LNCAP (cell line): ENCODE data around the gene KRTAP21-2.

ENCODE experiments used
- TF ChIP-seq, protein P1 (sequence below): fragments of 450-650 bp; IDR thresholded peaks from 2 replicates; pipeline ENCODE4 v1.5.1; 2017; ENCODE audit warnings: mild to moderate bottlenecking

The KRTAP21-2 gene

DNA sequence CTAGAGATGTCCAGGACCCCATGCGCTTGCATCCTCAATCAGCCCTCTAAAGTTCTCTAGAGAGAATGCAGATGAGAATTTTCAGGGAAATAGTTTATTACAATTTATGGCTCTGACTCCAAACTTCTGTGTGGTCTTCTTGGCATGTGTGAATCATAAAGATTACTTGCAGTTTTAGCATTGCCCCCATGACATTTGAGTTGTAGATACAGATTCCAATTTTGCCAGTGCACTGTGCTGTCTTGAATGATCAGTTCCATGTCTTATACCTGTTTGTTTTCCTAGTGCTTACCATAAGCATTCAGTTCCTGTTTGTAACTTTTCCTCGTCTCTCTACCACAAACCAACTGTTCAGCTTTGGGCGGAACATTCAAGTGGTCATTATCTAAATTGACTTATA is 33.3 kb downstream of the KRTAP21-2 start:
- TF ChIP-seq, protein P1, sequence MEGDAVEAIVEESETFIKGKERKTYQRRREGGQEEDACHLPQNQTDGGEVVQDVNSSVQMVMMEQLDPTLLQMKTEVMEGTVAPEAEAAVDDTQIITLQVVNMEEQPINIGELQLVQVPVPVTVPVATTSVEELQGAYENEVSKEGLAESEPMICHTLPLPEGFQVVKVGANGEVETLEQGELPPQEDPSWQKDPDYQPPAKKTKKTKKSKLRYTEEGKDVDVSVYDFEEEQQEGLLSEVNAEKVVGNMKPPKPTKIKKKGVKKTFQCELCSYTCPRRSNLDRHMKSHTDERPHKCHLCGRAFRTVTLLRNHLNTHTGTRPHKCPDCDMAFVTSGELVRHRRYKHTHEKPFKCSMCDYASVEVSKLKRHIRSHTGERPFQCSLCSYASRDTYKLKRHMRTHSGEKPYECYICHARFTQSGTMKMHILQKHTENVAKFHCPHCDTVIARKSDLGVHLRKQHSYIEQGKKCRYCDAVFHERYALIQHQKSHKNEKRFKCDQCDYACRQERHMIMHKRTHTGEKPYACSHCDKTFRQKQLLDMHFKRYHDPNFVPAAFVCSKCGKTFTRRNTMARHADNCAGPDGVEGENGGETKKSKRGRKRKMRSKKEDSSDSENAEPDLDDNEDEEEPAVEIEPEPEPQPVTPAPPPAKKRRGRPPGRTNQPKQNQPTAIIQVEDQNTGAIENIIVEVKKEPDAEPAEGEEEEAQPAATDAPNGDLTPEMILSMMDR: no peak

DNA sequence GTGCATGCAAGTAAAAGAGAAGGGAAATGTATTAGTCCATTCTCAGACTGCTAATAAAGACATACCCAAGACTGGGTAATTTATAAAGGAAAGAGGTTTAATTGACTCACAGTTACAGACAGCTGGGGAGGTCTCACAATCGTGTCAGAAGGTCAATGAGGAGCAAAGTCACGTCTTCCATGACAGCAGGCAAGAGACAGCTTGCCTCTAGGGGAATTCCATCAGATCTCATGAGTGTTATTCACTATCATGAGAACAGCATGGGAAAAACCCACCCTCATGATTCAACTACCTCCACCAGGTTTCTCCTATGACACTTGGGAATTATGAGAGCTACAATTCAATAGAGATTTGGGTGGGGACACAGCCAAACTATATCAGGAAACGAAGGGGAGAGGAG is 36.6 kb downstream of the KRTAP21-2 start:
- TF ChIP-seq, protein P1: no peak

DNA sequence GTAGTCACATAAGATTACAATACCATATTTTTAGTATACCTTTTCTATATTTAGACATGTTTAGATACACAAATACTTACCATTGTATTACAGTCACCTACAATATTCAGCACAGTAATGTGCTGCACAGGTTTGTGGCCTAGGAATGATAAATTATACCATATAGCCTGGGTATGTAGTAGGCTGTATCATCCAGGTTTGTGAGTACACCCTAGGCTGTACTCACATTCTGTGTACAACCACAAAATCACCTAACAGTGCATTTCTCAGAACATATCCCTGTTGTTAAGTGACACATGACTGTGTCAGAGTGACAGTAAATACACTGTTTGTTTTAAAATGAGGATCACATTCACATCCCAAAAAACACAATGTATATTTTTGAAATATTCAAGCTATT is 39.6 kb downstream of the KRTAP21-2 start:
- TF ChIP-seq, protein P1: no peak
